M059J (cell line): ENCODE data around the gene PLA2G3. TPM values are rescaled to one million over a fixed set of nuclear protein-coding genes. Genes with fewer than 3 reads are reported as not detected.
"Not testable (repeated sequence)": the region's sequence is repeated elsewhere in the genome, so short reads cannot be mapped to it uniquely, and the experiment has no call there.

Experiments
- DNase-seq: peaks from one replicate; pipeline ENCODE4 v3.0.0-alpha.2; 2012; ENCODE audit warnings: low read depth
- total RNA-seq: library from RNA; depleted of rRNA; stranded (reverse); fragments of >200 nt; shearing (Covaris generic); gene quantifications from 2 replicates; pipeline ENCODE4 v1.2.3, GENCODE V29; 2014

The PLA2G3 gene
- total RNA-seq, 1 experiment from 2014 or later, result not detected

GRCh38 chr22:31099841-31100761, 40.2 kb downstream of the PLA2G3 start:
- DNase-seq, result no peak

- no peak for DNase-seq
Measured at GRCh38 chr22:31099386-31099785, 40.9 kb downstream of the PLA2G3 start.

DNA sequence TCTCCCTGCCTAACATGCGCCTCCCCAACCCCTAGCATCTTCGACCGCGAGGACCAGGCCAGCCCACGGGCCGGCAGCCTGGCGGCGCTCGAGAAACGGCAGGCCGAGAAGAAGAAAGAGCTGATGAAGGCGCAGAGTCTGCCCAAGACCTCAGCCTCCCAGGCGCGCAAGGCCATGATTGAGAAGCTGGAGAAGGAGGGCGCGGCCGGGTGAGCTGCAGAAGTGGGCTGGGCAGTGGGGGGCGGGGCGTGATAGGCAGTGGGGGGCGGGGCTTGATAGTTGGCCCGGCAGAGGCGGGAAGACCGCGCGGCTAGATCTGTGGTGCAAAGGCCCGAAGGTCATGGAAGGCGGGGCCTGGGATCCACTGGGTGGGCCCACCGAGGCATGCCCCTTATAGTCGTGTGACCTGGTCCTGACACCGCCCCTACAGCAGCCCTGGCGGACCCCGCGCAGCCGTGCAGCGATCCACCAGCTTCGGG, 41.6 kb downstream of the PLA2G3 start:
- DNase-seq, result no peak

- no peak for DNase-seq
Measured at GRCh38 chr22:31097941-31098631, 42.2 kb downstream of the PLA2G3 start.

DNA sequence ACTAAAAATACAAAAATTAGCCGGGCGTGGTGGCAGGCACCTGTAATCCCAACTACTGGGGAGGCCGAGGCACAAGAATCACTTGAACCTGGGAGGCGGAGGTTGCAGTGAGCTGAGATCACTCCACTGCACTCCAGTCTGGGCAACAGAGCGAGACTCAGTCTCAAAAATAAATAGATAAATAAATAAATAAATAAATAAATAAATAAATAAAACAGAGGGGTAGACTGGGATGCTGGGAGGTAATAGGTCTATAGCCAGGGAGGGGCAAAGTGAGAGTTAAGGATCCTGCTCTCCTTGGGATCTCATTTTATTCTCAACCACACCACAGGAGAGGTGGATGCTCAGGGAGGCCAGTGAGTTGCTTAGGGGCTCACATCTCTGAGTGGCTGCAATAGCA, 42.8 kb downstream of the PLA2G3 start:
- not testable (repeated sequence) for DNase-seq

GRCh38 chr22:31096657-31097279, 43.5 kb downstream of the PLA2G3 start:
- DNase-seq, result no peak

DNA sequence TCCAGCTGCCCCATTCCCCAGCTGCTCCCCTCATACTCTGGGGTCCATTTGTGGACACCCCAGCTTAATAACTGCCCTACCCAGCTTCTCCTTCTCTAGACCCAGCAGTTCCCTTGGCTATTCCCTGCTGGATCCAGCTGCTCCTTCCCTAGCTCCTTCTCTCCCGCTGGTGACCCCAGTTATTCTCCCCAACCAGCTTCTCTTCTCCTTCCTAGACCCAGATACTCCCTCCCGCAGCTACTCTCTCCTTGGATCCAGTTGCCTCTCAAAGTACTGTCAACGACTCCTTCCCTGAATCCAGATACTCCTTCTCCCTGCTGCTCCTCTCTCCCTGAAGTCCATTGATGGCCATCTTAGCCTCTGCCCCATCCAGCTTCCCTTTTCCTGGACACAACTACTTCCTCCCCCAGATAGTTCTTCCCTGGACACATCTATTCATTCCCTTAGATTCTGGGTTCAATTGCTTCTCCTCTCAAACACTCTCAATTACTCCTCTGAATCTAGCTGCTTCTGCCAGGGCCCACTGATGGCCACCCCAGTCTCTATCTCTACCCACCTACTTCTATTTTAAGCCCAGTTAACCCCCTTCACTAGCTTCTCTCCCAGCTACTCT, 44.6 kb downstream of the PLA2G3 start:
- DNase-seq, result no peak

DNA sequence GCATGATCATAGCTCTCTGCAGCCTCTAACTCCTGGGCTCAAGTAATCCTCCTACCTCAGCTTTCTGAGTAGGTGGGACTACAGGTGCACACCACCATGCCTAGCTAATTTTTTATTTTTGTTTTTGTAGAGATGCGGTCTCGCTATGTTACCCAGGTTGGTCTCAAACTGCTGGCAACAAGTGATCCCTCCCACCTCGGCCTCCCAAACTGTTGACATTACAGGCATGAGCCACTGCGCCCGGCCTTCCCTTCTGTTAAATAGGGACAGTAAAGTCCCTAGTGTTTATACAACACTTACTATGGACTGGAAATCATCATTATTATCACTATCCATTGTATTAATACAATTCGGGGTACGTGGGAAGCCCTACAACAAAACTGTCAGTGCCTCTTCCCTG, 45.6 kb downstream of the PLA2G3 start:
- no peak for DNase-seq

DNA sequence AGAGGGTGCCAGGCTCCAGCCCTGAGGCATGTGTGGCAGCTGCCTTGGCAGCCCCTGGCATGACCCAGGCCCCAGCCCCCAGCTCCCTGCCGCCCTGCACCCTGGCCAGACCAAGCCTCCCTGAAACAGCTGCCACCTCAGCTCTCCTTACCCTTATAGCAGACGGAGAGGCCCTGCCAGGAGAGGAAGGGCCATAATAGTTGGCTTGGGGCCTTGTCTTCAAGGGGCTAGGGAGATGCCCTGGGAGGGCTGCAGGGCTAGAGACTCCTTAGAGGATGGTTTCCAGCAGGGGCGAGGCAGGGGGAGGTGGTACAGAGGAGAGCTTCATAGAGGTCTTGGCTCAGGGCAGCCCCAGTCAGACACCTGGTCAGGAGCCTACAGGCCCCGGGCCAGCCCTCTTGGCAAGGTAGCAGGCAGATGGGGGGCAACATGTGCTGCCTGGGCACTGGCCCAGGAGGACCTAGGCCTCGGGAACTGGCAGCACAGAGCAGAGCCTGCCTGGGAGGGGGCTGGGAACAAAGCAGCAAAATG, 46.2 kb downstream of the PLA2G3 start:
- DNase-seq, result no peak

DNA sequence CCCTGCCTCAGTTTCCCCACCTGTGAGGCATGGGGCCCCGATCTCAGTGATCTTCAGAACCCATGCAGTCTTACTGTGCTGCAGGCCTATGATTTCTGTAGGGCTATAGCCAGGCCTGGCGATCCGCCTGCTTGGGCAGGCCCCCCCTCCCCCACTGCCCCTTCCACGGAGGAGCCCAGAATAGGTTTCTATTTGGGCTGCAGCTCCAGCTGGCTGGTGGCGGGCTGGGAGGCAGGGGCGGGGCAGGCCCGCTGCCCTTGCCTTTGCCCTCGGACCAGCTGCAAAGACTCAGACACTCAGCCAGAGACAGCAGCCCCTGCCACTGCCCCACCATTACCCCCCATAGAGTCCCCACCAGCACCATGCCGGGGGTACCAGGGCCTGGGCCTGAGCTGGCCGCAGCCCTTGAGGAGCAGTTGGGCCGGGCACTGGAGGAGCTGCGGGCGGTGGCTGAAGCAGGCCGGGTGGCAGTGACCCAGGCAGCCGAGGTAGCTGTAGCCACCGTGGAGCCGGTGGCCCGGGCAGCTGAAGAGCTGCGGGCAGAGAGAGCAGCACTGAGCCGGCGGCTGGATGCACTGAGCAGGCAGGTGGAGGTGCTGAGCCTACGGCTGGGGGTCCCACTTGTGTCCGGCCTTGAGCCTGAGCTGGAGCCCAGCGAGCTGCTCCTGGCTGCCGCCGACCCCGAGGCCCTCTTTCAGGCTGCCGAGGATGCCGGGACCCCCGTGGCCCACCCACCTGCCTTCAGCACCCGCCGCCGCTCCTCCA, 47.0 kb downstream of the PLA2G3 start:
- no peak for DNase-seq

DNA sequence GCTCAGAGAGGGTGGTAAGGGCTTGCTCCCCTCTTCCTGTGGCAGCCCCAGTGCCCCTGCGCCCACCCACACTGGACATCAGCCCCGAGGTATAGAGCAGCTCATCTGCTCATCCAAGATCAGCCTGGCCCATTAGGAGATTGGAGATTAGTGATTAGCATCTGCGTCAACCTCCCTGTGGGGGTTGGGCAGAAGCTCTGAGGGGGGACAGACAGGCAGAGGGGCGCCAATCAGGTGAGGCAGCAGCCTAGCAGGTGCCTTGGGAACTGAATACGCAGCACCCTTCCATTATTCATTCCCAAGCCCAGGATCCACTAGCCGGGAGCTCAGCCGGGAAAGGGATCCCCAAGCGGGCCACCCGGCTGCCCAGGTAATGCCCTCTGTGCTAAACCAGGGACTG, 48.1 kb downstream of the PLA2G3 start:
- DNase-seq, result no peak

DNA sequence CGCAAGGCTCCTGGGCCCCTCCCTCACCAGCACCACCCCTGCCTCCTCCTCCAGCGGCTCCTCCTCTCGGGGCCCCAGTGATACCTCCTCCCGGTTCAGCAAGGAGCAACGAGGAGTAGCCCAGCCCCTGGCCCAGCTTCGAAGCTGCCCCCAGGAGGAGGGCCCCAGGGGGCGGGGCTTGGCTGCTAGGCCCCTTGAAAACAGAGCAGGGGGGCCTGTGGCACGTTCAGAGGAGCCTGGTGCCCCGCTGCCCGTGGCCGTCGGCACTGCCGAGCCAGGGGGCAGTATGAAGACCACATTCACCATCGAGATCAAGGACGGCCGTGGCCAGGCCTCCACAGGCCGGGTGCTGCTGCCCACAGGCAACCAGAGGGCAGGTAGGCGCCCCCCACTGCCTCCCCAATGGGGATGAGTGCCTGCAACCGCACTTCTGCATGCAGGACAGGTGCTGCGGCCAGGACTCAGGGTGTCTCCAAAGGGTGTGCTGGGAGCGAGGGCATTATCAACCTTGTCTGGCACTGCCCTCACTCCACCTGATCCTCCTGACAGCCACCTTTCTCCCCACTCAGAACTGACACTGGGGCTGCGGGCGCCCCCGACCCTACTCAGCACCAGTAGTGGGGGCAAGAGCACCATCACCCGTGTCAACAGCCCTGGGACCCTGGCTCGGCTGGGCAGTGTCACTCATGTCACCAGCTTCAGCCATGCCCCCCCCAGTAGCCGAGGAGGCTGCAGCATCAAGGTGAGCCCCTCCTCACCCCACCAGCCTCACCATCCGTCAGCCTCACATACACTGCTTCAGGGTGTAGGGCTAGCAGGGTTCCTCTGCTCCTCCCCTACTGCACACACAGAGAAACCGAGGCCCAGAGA, 49.0 kb downstream of the PLA2G3 start:
- DNase-seq, result no peak

- no peak for DNase-seq
Measured at GRCh38 chr22:31090217-31091085, 49.9 kb downstream of the PLA2G3 start.

DNA sequence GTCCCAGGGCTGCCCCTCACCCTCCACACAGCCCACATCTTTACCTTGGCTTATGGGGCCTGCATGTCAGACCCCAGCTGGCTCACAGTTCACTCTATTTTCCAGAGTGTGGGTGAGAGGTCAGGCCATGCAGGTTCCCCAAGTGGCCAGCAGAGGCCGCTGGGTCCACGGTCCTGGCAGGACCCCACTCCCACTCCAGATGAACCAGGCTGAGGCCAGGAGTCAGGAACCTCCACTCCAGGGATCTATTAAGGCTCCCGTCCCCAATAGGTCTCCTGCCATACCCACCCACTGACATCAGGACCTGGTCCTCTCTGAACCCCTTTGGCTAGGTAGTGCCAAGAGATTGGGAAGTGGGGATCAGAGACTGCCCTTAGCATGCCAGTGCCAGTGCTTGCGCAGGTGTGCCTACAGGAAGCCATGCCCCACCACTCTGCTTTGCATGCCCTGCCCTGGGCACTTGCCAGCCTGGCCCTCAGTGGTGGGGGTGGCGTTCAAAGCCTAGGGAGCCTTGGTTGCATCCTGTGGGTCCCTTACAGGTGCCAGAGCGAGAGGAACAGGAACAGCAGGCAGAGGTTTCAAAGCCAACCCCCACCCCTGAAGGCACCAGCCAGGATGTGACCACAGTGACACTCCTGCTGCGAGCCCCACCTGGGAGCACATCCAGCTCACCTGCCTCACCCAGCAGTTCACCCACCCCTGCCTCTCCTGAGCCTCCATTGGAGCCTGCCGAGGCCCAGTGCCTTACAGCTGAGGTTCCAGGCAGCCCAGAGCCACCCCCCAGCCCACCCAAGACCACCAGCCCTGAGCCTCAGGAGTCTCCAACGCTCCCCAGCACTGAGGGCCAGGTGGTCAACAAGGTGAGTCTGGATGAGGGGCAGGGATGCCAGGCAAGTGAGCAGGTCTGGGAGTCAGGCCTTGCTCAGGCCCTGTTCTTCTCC, 50.9 kb downstream of the PLA2G3 start:
- no peak for DNase-seq

GRCh38 chr22:31088233-31088986, 51.9 kb downstream of the PLA2G3 start:
- DNase-seq, result no peak

DNA sequence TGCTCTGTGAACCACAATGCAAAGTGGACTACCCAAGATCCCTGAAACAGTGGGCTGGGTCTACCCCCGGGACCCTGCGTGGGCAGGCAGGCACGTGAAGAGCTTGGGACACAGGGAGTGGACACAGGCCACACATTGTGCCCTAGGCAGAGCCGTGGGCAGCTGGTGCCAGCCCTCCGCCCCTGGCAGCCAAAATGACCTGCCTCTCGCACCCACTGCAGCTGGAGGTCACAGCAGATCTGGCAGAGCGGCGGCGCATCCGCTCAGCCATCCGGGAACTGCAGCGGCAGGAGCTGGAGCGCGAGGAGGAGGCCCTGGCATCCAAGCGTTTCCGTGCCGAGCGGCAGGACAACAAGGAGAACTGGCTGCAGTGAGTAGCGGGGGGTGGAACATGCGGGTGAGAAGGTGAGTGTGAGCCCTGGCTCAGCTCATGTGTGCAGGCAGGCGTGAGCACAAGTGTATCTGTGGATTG, 52.5 kb downstream of the PLA2G3 start:
- DNase-seq, result no peak
